Measurements from ENCODE around the gene NOB1.

Gene NOB1

GRCh38 chr16:69706975-69707340 is 47.8 kb downstream of the NOB1 start:
- H3K27ac ChIP-seq (replicated peaks): no peak overlapping the region
- H3K27me3 ChIP-seq (ENCODE audit: insufficient read depth, poor library complexity, severe bottlenecking): no peaks in the 10 kb centered on the region

GRCh38 chr16:69706256-69706974 is 48.3 kb downstream of the NOB1 start:
- no peaks in the 10 kb centered on the region for H3K27me3 ChIP-seq (ENCODE audit: insufficient read depth, poor library complexity, severe bottlenecking)
- H3K4me3 ChIP-seq (replicated peaks; ENCODE audit: insufficient read depth, low read length): no peak overlapping the region
- TF ChIP-seq CTCF (IDR thresholded peaks at IDR 0.05; ENCODE audit: insufficient read depth, low read length) (no peak), POLR2AphosphoS5 (IDR thresholded peaks at IDR 0.05; ENCODE audit: low read depth) (no peak), REST (IDR thresholded peaks at IDR 0.05; ENCODE audit: insufficient replicate concordance, low read depth) (no peak), GABPA (IDR thresholded peaks at IDR 0.05; ENCODE audit: low read depth) (no peak), SPI1 (IDR thresholded peaks at IDR 0.05; ENCODE audit: borderline replicate concordance, low read depth) (no peak)
- DNase-seq (ENCODE audit: low read depth in 1 of 2, low spot score in 1 of 2): peak in 1 of 2 experiments; percentile 26
- H3K27ac ChIP-seq (replicated peaks): no peak overlapping the region

More at GRCh38 chr16:69706975-69707340, 47.8 kb downstream of the NOB1 start:
- TF ChIP-seq POLR2AphosphoS5 (IDR thresholded peaks at IDR 0.05; ENCODE audit: low read depth) (no peak), GABPA (IDR thresholded peaks at IDR 0.05; ENCODE audit: low read depth) (no peak), CTCF (IDR thresholded peaks at IDR 0.05; ENCODE audit: insufficient read depth, low read length) (no peak), SPI1 (IDR thresholded peaks at IDR 0.05; ENCODE audit: borderline replicate concordance, low read depth) (no peak), REST (IDR thresholded peaks at IDR 0.05; ENCODE audit: insufficient replicate concordance, low read depth) (no peak)
- DNase-seq (ENCODE audit: low read depth in 1 of 2, low spot score in 1 of 2): no peak
- no peak overlapping the region for H3K4me3 ChIP-seq (replicated peaks; ENCODE audit: insufficient read depth, low read length)

- no peak for DNase-seq (ENCODE audit: low read depth in 1 of 2, low spot score in 1 of 2)
- TF ChIP-seq REST (IDR thresholded peaks at IDR 0.05; ENCODE audit: insufficient replicate concordance, low read depth): no peak
- TF ChIP-seq SPI1 (IDR thresholded peaks at IDR 0.05; ENCODE audit: borderline replicate concordance, low read depth): no peak
- TF ChIP-seq GABPA (IDR thresholded peaks at IDR 0.05; ENCODE audit: low read depth): no peak
- no peak for TF ChIP-seq POLR2AphosphoS5 (IDR thresholded peaks at IDR 0.05; ENCODE audit: low read depth)
- no peak for TF ChIP-seq CTCF (IDR thresholded peaks at IDR 0.05; ENCODE audit: insufficient read depth, low read length)
- no peaks in the 10 kb centered on the region for H3K27me3 ChIP-seq (ENCODE audit: insufficient read depth, poor library complexity, severe bottlenecking)
- no peak overlapping the region for H3K4me3 ChIP-seq (replicated peaks; ENCODE audit: insufficient read depth, low read length)
- no peak overlapping the region for H3K27ac ChIP-seq (replicated peaks)
Measured at GRCh38 chr16:69703638-69704037, 51.1 kb downstream of the NOB1 start.
